GM21381 (cell line): ENCODE results near the gene ZBTB7C.

ENCODE experiments used
- ATAC-seq: cut with Tn5 transposase; IDR thresholded peaks from one replicate; pipeline ENCODE4 v1.9.1; 2021; ENCODE audit warnings: mild to moderate bottlenecking, moderate library complexity; ENCODE audit not compliant: unreplicated experiment

The ZBTB7C gene

DNA sequence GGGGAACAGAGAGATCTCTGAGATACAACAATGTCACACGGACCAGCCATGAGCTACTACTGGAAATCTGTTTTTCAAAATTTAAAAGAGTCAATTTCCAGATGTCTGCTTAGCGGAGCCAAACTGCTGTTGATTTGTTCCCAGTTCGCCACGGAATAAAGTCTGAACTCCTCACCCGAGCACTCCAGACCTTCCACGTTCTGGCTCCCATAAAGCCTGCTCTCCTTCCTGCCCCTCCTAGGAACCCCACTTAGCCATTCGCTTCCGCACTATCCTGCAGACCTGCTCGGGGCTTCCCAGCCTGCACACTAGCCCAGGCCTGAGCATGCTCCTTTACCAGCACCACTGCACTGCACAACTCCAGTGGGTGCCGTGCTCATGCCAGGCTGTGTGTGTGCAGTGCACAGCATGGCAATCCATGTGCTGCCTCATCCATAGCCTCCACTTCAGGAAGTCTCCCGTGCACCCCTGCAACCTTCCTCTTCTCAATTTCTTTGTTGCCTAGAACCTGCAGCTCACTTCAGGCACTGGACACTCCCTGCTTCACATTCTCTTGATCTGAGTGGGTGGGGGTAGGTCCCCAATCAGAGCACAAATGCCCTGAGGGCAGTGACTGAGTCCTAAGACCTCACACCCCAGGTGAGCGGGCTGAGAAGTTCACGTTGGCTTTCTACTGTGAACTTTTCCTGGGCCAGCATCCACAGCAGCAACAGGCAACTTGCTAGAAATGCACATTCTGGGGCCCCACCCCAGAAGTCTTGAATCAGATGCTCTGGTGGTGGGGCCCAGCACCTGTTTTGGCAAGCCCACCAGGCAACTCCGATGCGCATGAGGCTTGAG, 53.7 kb downstream of the ZBTB7C start:
- no peak for ATAC-seq

DNA sequence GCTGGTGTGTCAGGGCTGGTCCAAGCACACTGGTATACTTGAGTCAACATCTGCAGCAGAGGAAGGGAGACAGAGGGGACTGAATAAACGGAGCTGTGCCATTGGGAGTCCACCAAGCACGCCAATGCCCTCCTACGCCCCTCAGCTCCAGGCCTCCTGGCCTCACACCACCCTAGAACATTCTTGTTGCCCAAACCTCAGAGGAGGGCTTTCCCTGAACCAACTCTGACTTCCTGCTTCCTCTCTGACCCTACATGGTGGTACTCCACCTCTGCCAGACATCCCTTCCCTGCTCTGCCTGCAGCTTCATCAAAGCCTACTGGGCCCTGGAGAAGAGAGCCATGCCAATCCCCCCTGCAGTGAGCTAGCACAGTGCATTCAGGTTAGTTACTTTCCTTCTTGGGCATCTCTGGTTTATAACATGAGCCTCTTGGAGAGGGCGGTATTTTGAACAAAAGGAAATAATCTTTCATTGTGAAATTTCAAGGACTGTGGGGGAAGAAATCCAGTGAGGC, 54.4 kb downstream of the ZBTB7C start:
- no peak for ATAC-seq

DNA sequence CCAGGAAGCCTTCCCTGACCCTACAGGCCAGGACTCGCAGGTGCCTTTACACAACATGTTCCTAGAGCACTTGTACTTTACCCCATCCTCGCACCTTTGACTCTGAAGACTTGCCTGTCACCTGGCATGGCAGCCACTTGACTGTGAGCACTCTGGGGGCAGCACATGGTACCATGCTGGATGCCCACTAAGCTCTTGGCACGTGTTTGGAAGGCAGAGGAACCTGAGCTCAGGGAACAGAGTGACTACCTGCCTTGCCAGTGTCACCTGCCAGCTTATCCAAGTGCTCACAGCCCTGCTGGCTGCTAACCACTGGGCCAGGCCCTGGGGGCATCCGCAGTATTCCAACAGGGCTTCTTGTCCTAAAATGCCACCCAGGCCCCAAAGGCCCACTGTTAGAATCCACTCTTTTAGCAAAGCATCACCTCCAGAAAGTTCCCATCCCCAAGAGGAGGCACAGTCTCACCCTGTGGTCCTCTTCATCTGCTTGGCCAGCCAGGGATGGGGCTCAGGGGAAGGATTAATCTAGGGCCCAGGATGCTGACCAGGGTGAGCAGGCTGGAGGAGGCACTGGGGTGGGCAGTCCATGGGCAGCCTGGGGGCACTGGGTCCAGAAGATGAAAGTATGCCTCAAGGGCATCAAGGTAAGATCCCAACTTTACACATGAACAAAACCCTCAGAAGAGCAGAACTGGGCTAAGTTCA, 57.0 kb downstream of the ZBTB7C start:
- ATAC-seq: no peak

DNA sequence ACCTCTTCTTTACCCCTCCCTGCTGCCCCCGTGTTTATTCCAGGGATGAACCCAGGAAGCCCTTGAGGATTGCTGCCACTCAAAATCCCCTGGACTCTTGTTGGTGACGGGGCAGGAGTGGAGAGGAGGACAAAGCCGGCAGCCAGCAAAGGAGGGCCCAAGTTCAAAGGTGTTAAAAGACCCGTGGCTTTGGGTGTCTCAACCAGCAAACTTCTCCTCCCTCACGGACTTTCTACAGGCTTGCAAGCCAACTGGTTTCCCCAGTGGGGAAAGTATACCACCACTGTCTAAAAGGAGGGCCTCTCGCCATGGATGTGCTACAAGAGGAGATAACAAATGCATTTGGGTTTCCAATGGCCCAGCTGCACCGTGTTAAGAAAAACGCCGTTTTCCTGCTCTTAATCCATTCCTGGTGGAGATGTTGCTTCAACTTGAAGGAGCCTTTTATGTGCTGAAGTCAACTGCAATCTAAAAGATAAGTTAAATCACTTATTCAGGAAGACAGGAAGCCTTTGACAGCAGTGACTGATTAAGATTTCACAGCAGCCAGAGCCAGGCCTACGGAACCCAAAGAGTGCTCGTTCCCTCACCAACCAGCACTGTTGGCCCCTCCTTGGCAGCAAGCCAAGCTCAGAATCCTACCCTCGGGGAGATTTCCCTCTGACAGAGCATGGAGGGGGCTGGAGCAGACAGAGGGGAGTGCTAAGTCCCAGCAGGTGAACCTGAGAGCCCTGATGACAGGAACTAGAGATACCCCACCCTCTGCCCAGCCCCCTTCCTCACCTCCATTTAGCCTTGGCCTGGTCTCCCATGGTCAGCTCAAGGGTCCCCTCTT, 57.8 kb downstream of the ZBTB7C start:
- ATAC-seq: no peak

DNA sequence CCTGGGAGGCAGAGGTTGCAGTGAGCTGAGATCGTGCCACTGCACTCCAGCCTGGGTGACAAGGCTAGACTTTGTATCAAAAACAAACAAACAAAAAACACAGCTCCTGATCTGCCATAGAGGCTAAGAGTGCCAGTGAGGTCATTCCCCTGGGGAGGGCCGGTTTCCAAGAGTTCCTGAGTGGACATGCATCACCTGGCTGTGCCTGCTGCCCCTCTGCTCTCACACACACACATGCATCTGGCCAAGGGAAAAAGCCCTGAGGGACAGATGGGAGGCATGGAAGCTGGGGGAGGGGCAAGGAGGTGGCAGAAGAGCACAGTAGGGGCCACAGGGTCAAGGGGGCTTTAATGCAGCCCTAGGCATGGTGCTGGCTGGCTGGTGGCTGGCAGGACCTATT, 60.4 kb downstream of the ZBTB7C start:
- no peak for ATAC-seq

DNA sequence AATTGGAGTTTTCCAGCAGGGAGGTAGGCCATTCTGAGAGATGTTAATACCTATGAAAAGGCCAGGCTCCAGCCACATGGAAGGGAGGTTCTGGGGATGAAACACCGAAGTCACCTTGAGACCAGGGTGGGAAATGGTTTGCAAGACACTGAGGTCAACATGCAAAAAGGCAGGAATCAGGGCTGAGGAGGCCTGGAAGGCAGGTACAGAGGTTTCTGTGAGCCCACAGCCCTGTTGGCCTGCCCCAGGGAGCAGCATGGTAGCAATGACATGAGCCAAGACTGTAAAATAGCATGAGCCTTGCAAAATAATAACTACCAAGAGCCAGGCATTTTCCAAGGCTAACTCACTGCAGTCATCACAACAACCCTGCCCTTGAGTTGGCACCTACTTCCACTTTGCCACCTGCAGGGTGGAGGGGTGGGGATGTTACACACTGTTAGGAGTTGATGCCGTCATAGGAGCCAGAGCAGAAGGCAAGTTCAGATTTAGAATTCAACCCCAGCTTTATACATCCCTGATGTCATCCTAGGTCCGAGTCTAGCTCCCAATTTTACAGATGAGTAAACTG, 61.3 kb downstream of the ZBTB7C start:
- no peak for ATAC-seq

DNA sequence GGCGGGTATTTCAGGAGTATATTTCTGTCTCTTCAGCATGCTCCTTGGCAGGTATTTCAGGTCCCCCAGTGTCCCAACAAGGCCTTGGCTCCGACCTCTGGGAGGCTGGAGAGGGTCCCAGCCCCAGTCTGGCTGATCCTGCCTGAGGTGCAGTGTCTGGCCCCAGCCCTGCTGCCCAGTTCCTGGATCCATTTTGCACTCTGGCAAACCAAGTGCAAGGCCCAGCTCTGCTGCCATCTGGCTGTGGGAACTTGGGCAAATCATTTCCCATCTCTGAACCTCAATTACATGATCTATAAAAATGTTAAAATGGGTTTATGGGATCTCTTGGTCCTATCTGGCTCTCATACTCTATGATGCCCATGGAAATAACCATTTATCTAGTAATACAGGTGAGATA, 63.6 kb downstream of the ZBTB7C start:
- no peak for ATAC-seq

DNA sequence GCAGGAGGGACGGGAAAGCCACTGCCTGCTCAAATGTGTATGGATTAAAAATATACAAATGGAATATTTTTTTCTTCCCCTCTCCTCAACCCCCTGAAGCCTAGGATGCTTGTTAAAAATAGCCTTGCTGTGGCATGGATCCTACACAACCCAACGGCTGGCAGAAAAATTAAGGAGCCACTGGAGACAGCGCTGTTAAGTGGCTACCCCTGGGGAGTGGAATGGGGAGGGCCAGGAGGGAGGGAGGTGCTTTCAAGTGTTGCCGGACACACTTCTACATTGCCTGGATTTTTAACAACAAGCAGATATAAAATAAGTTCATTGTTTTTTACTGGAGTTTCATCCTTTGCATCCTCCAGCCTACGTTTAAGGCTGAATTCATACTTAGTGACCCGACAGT, 66.6 kb downstream of the ZBTB7C start:
- no peak for ATAC-seq

DNA sequence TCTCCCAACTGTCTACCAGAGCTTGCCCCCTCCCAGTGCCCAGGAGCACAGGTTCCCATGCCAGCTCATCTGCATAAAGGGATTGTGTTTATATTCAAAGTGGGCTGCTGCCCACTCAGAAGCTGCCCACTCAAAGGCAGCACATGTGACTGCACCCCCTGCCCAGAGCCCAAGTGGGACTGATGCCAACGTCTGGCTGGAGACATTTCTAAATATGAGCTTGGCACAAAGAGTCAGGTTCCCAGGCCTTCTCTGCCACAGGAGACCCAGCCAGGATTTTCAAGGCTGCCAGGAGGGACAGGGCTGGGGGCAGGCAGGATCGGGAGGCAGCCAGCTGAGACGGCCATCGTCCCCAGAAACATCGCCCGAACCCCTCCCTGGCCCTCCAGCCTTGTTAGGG, 67.1 kb downstream of the ZBTB7C start:
- ATAC-seq: no peak

DNA sequence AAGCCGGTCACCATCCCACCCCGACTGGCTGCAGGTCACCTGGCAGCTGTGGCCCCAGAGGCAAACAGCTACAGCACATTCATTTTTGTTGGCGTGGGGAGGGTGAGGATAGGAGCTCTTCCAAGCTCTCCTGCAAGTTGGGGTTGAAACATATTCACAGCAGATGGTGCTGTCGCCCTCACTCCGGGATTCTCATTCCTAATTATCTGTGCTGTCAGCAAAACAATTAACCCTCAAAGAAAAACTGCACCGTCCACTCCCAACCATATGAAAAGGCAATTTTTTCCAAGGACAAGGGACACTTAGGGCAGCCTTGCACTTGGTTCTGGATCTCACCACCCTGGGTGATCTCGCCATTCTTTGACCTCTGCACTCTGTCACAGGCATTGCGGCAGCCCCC, 68.6 kb downstream of the ZBTB7C start:
- ATAC-seq: no peak

DNA sequence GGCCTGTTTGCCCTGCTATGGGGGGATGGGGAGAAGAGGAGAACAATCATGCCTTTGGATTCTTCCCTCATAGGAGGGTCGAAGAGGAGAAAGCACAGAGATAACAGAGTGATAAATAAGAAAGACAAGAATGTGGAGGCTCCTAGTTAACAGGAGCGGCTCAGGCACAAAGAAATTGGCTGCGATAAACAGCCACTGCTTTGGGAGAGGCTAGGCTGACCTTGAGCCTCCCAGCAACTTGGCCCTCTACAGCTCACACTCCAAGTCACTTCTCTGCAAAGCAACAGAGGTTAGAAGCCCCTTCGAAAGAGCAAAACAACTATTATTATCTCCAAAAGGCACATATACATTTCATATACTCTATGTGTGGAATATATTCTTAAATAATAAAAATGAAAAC, 69.5 kb downstream of the ZBTB7C start:
- no peak for ATAC-seq

DNA sequence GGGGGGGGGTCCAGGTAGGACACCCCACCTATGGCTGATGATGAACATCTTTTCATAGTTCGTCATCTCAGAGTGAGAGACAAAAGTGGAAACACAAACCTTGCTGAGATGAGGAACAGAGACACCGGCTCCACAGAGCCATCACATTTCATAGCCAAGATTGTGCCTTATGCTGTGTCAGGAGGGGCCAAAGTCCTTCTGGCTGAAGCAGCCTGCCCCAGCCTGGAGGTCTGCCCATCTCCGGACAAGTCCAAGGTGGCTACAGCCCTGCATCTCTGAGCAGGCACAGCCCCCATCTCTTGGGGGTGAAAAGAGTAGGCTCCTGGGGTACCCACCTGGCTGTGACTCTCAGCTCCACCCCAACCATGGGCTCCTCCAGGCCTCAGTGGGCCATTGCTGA, 70.3 kb downstream of the ZBTB7C start:
- ATAC-seq: no peak

DNA sequence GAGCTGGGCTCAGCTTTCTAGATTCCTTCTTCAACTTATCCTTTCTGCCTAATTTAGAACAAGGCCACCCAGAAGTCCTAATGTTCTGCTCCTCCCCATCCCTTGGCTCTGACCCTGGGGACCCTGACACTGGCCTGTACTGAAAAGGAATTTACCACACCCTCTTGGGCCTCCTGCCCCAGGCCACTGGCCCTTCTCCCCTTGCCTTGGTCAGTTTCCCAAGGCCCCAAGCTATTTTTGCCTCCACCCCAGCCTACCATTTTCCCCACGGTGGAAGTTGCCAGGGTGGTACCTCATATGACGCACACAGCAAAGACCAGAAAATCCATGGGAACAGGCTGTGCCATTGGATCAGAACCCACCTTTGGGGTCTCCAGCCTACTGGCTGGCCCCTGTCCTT, 72.1 kb downstream of the ZBTB7C start:
- no peak for ATAC-seq

DNA sequence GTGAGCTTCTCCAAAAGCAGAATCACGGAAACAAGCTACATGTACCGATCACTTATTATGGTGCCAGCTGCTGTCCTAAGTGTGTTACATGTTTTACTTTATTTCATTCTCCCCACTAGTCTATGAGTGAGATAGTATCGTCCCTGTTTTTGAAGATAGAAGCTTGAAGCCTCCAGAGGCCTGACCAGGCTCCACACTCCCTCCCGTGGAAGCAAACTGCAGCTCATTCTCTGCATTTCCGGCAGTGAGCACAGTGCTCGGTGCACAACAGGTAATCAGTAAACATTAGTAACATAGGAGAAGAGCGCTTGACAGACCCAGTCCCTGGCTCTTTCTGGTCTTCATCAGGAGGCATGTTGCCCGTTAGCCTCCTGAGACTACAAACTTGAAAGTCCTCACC, 72.9 kb downstream of the ZBTB7C start:
- no peak for ATAC-seq

DNA sequence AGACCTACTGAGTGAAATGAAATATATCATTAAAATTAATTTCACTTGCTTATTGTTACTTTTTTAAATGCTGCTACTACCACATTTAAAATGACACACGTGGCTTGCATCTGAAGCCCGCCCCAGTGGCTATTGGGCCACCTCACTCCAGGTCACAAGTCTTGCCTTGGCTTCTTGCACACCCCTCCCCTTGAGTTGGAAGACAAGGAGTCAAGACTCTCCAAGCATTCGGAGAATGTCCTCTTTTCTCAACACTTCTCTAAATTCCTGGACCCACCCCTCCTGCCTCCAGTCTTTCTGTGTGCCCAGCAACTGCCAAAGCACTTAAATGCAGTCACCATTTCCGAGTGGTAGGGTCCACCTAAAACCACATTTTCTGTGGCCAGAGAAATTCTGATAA, 73.4 kb downstream of the ZBTB7C start:
- no peak for ATAC-seq

DNA sequence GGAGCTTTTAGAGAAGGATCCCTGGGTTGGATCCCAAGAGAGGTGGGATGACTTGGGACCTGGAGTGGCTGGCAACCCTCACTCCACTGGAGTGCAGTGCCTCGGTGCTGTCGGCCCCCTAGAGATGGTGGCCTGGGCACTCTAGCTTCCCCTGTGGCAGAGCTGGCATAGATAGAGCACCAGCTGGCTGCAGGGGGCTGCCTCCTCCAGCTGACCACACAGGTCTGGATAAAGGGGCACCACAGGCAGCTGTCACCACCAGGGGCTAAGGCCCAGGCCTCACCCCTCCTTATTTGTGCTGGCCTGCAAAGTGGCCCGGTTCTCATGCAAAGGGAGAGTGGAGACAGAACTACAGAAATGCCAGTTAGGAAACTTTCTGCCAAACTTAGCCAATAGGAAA, 74.3 kb downstream of the ZBTB7C start:
- ATAC-seq: no peak

DNA sequence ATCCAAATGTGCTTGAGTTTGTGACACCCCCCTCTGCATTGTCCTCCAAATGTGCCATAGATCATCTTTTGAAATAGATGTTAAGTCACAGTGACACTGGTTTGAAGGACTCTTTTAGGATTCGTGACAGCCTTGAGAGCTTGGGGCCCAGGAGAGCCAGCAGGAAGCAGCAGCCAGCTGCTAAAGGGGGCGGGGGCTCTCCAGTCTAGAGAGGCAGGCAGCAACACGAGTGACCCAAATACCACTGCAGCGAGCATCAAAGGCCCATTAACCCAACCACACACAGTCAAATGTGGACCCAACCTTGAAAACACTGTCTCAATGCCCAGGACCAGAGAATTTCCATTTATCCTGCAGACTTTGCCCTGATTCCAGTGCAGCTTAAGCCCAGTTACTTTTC, 75.6 kb downstream of the ZBTB7C start:
- ATAC-seq: no peak

DNA sequence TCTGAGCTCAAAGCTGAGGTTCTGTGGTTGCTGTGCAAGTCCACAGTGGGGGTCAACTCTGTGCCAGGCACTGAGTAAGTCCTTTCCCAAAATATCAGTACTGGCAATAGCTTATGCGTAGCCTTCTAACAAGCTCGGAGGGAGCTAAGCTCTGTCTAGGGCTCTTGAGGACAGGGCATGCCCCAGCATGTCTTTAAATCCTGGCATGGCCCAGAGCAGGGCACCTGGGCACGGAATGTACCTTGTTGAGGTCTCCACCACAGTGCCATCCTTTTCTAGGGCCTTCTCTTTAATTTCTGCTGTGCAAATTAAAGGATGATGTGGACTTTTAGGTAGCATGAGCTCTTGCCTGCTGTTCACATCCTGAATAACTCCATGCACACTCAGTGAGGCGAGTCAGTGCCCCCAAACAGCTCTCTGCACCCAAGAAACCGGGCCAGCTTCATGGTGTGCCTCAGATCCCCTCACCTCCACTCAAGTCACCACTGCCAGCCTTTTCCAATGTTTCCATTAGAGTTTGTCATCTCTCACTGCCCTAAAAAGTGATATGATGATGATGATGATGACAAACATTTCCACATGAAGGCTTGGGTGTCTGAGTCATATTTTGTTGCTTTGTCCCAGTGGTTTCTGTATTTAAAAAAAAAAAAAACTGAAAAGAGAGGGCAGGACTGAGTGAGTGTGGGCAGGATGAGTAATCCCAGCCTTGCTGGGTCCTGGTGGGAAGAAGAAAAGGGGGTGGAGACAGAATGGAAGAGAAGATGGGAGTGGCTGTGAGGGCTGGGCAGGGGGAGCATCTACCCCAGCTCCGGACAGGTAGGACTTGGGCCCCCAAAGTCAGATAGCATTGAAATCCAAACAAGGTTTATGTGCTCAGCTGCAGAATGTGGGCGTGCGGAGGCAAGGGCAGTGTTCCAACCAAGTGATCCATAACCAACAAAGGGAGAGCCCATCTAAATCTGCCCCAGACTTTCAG, 78.9 kb downstream of the ZBTB7C start:
- no peak for ATAC-seq

DNA sequence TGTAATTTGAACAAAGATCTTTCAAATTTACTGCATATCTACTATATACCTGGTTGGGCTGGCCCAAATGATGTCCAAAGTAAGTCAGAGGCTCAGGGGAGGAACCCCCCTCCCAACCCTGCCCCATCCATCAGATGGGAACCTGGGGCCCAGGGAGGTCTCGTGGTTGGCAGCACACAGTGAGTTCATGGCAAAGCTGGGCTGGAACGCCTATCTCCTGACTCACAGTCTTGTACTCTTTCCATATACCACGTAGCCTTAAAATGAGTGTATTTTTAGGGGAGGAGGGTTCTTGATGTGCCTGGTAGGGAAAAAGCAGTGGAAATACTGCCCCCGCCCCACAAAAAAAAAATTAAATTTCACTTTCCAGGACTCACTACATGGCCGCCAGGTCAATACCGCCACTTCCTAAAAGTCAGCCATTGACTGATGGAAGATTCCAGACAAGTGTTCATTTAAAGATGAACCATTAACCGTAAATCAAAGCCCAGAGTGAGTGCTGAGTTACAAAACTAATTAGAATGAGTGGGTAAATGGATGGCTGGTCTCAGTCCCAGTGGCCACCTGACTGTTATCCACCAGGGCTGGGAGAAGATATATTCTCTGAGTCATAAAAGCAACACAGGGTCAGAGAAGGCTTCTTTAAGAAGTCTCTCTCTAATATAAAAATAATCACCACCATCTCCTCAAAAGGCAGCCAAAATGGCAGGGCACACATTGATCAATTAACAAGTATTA, 80.5 kb downstream of the ZBTB7C start:
- ATAC-seq: no peak
